ENCODE data around the gene CKAP5.

GRCh38 chr11:46726206-46726862 lies 119.7 kb downstream of the CKAP5 start:
- TF ChIP-seq, protein P1, sequence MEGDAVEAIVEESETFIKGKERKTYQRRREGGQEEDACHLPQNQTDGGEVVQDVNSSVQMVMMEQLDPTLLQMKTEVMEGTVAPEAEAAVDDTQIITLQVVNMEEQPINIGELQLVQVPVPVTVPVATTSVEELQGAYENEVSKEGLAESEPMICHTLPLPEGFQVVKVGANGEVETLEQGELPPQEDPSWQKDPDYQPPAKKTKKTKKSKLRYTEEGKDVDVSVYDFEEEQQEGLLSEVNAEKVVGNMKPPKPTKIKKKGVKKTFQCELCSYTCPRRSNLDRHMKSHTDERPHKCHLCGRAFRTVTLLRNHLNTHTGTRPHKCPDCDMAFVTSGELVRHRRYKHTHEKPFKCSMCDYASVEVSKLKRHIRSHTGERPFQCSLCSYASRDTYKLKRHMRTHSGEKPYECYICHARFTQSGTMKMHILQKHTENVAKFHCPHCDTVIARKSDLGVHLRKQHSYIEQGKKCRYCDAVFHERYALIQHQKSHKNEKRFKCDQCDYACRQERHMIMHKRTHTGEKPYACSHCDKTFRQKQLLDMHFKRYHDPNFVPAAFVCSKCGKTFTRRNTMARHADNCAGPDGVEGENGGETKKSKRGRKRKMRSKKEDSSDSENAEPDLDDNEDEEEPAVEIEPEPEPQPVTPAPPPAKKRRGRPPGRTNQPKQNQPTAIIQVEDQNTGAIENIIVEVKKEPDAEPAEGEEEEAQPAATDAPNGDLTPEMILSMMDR (conservative IDR thresholded peaks at IDR 0.05), result no peak
- no peak for TF ChIP-seq ZFX (IDR thresholded peaks at IDR 0.05)
